HG03354 (cell line): Measurements from ENCODE around the gene PTGR3.

Experiments used
- ATAC-seq: cut with Tn5 transposase; IDR thresholded peaks from one replicate; pipeline ENCODE4 v1.9.1; 2021; ENCODE audit warnings: mild to moderate bottlenecking; ENCODE audit not compliant: unreplicated experiment, poor library complexity, severe bottlenecking

The PTGR3 gene

GRCh38 chr18:75159238-75159518 lies 49.8 kb downstream of the PTGR3 start:
- ATAC-seq, result no peak
